GM23338 (cell line): ENCODE measurements around the gene USP2. TPM values are rescaled to one million over a fixed set of nuclear protein-coding genes. Genes with fewer than 3 reads are reported as not detected.

Source experiments
- CTCF ChIP-seq, 2 experiments: fragments of 200-600 bp in 1 of 2; sonication (generic) in 1 of 2; conservative IDR thresholded peaks; 2 replicates each; pipeline versions ENCODE4 v1.5.1 to v1.6.1; 2016 to 2017; ENCODE audit warnings: antibody characterized with exemption in 2 of 2, low read depth in 2 of 2, mild to moderate bottlenecking in 2 of 2, moderate library complexity in 1 of 2
- ETS1 ChIP-seq: IDR thresholded peaks from 2 replicates; pipeline ENCODE4 v1.6.1; 2016; ENCODE audit warnings: antibody characterized with exemption
- EZH2phosphoT487 ChIP-seq: fragments of 200-600 bp; sonication (generic); IDR thresholded peaks from one replicate; pipeline ENCODE4 v1.8.1; 2018; ENCODE audit warnings: antibody characterized with exemption; ENCODE audit not compliant: unreplicated experiment
- NANOG ChIP-seq: IDR thresholded peaks from 2 replicates; pipeline ENCODE4 v1.6.1; 2016; ENCODE audit warnings: antibody characterized with exemption, borderline replicate concordance
- polyA plus RNA-seq: library from polyadenylated mRNA; unstranded; fragments of >200 nt; fragmentation: Nextera tagmentation; extraction: Ambion mirVana; gene quantifications from 2 replicates; pipeline ENCODE4 v1.2.1, GENCODE V29; 2016
- total RNA-seq: library from RNA; depleted of rRNA; stranded (reverse); fragments of >200 nt; shearing (Covaris generic); gene quantifications from 2 replicates; pipeline ENCODE4 v1.2.3, GENCODE V29; 2014
- TF ChIP-seq, protein P1 (sequence below): fragments of 250-450 bp; sonication (Bioruptor Pico); IDR thresholded peaks from 2 replicates; pipeline ENCODE4 v1.5.0; 2020; ENCODE audit warnings: mild to moderate bottlenecking, moderate library complexity

The USP2 gene
- total and polyA plus RNA-seq, 2 experiments from 2014 or later = 4.9 to 5.0 TPM

GRCh38 chr11:119375337-119376196, 5.9 kb downstream of the USP2 start (continued):
- TF ChIP-seq, protein P1, sequence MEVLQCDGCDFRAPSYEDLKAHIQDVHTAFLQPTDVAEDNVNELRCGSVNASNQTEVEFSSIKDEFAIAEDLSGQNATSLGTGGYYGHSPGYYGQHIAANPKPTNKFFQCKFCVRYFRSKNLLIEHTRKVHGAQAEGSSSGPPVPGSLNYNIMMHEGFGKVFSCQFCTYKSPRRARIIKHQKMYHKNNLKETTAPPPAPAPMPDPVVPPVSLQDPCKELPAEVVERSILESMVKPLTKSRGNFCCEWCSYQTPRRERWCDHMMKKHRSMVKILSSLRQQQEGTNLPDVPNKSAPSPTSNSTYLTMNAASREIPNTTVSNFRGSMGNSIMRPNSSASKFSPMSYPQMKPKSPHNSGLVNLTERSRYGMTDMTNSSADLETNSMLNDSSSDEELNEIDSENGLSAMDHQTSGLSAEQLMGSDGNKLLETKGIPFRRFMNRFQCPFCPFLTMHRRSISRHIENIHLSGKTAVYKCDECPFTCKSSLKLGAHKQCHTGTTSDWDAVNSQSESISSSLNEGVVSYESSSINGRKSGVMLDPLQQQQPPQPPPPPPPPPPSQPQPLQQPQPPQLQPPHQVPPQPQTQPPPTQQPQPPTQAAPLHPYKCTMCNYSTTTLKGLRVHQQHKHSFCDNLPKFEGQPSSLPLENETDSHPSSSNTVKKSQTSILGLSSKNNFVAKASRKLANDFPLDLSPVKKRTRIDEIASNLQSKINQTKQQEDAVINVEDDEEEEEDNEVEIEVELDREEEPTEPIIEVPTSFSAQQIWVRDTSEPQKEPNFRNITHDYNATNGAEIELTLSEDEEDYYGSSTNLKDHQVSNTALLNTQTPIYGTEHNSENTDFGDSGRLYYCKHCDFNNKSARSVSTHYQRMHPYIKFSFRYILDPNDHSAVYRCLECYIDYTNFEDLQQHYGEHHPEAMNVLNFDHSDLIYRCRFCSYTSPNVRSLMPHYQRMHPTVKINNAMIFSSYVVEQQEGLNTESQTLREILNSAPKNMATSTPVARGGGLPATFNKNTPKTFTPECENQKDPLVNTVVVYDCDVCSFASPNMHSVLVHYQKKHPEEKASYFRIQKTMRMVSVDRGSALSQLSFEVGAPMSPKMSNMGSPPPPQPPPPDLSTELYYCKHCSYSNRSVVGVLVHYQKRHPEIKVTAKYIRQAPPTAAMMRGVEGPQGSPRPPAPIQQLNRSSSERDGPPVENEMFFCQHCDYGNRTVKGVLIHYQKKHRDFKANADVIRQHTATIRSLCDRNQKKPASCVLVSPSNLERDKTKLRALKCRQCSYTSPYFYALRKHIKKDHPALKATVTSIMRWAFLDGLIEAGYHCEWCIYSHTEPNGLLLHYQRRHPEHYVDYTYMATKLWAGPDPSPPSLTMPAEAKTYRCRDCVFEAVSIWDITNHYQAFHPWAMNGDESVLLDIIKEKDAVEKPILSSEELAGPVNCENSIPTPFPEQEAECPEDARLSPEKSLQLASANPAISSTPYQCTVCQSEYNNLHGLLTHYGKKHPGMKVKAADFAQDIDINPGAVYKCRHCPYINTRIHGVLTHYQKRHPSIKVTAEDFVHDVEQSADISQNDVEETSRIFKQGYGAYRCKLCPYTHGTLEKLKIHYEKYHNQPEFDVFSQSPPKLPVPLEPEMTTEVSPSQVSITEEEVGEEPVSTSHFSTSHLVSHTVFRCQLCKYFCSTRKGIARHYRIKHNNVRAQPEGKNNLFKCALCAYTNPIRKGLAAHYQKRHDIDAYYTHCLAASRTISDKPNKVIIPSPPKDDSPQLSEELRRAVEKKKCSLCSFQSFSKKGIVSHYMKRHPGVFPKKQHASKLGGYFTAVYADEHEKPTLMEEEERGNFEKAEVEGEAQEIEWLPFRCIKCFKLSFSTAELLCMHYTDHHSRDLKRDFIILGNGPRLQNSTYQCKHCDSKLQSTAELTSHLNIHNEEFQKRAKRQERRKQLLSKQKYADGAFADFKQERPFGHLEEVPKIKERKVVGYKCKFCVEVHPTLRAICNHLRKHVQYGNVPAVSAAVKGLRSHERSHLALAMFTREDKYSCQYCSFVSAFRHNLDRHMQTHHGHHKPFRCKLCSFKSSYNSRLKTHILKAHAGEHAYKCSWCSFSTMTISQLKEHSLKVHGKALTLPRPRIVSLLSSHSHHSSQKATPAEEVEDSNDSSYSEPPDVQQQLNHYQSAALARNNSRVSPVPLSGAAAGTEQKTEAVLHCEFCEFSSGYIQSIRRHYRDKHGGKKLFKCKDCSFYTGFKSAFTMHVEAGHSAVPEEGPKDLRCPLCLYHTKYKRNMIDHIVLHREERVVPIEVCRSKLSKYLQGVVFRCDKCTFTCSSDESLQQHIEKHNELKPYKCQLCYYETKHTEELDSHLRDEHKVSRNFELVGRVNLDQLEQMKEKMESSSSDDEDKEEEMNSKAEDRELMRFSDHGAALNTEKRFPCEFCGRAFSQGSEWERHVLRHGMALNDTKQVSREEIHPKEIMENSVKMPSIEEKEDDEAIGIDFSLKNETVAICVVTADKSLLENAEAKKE (CRISPR knock-in tag) = no peak
- TF ChIP-seq EZH2phosphoT487 = no peak
- TF ChIP-seq CTCF (conservative IDR thresholded peaks at IDR 0.05; ENCODE audit: low read depth in 2 of 2) = no peak
- TF ChIP-seq NANOG = no peak
- no peak for TF ChIP-seq ETS1
